Esophagus (tissue), 2 donors: ENCODE results near the gene GBP6. TPM values are rescaled to one million over a fixed set of nuclear protein-coding genes. Genes with fewer than 3 reads are reported as not detected.

Source experiments
- polyA plus RNA-seq, 2 donors: library from polyadenylated mRNA; stranded (reverse); fragments of 200-250 nt; gene quantifications; one replicate each; pipeline ENCODE4 v1.2.3, GENCODE V29; 2013
- donor health status: healthy with polysubstance abuse.
- donor health status: Bipolar disorder and iron deficiency.

The GBP6 gene
- polyA plus RNA-seq, 2 donors, result 344 to 442 TPM

Other genes with a start within 250 kb of the GBP6 start
- 10 to 100 TPM; 43.8 to 88.1 TPM for gene GBP2, start 237.9 kb upstream of the GBP6 start, polyA plus RNA-seq
- gene GBP7, start 188.1 kb upstream of the GBP6 start, polyA plus RNA-seq, result not detected
- gene GBP4, start 165.1 kb upstream of the GBP6 start, polyA plus RNA-seq, result 1 to 10 TPM; 3.5 to 3.9 TPM
- gene GBP5, start 91.2 kb upstream of the GBP6 start, polyA plus RNA-seq, result 1 to 10 TPM in 1 of 2 donors, under 1 TPM in 1; 0.92 to 1.4 TPM
- gene LRRC8B, start 160.8 kb downstream of the GBP6 start, polyA plus RNA-seq, result 1 to 10 TPM; 1.9 to 3.0 TPM